Bronchial epithelial cell (primary cell): Measurements from ENCODE around the gene BCAS3. TPM values are rescaled to one million over a fixed set of nuclear protein-coding genes. Genes with fewer than 3 reads are reported as not detected.
"Not testable (repeated sequence)": the region's sequence is repeated elsewhere in the genome, so short reads cannot be mapped to it uniquely, and the experiment has no call there.

Source experiments
- DNase-seq: peaks from one replicate; pipeline ENCODE4 v3.0.0-alpha.2; 2010; ENCODE audit warnings: low read depth
- FAIRE-seq: peaks from 2 replicates; lab custom pipeline; 2011; peaks lifted over from hg19 to GRCh38; lab: Jason Lieb, UNC
- H3K27me3 ChIP-seq: 2 replicates; pipeline ENCODE4 v1.5.1; 2011; ENCODE audit warnings: low read length; ENCODE audit not compliant: control insufficient read depth, insufficient read depth
- H3K36me3 ChIP-seq: 2 replicates; pipeline ENCODE4 v1.5.1; 2011; ENCODE audit warnings: low read length; ENCODE audit not compliant: control insufficient read depth, insufficient read depth
- H3K4me3 ChIP-seq: 2 replicates; pipeline ENCODE4 v1.5.1; 2011; ENCODE audit warnings: mild to moderate bottlenecking, low read depth, low read length, control low read depth
- CTCF ChIP-seq: IDR thresholded peaks from 2 replicates; pipeline ENCODE4 v1.5.1; 2011; ENCODE audit warnings: mild to moderate bottlenecking, moderate library complexity, low read length, control low read depth, inconsistent platforms; ENCODE audit not compliant: insufficient read depth, severe bottlenecking
- total RNA-seq: library from RNA; depleted of rRNA; stranded (reverse); fragments of >200 nt; gene quantifications from 2 replicates; pipeline ENCODE4 v1.2.1, GENCODE V29; 2014

Gene BCAS3
- total RNA-seq, 1 donor from 2014 or later, result 10.3 TPM

GRCh38 chr17:61239327-61239726 lies 561.7 kb downstream of the BCAS3 start:
- no peak overlapping the region for H3K4me3 ChIP-seq
- DNase-seq (no peak), FAIRE-seq (no peak)
- no peaks in the 10 kb centered on the region for H3K36me3 ChIP-seq
- no peak for TF ChIP-seq CTCF
- no peaks in the 10 kb centered on the region for H3K27me3 ChIP-seq

GRCh38 chr17:61239953-61240352 lies 562.3 kb downstream of the BCAS3 start:
- Histone ChIP-seq H3K36me3 (no peaks in the 10 kb centered on the region), H3K27me3 (no peaks in the 10 kb centered on the region), H3K4me3 (no peak overlapping the region)
- FAIRE-seq, result no peak
- TF ChIP-seq CTCF, result no peak
- DNase-seq, result no peak

- H3K4me3 ChIP-seq, result no peak overlapping the region
- H3K27me3 ChIP-seq, result no peaks in the 10 kb centered on the region
- no peaks in the 10 kb centered on the region for H3K36me3 ChIP-seq
- TF ChIP-seq CTCF, result no peak
- DNase-seq (no peak), FAIRE-seq (no peak)
Observed at GRCh38 chr17:61240851-61241468, 563.3 kb downstream of the BCAS3 start.

GRCh38 chr17:61244988-61245387 lies 567.3 kb downstream of the BCAS3 start:
- H3K36me3 ChIP-seq, FAIRE-seq, H3K4me3 ChIP-seq, H3K27me3 ChIP-seq, DNase-seq: not testable (repeated sequence)

- FAIRE-seq (no peak), DNase-seq (no peak)
- no peak for TF ChIP-seq CTCF
- Histone ChIP-seq H3K27me3 (no peaks in the 10 kb centered on the region), H3K36me3 (no peaks in the 10 kb centered on the region), H3K4me3 (no peak overlapping the region)
Observed at GRCh38 chr17:61245706-61246135, 568.1 kb downstream of the BCAS3 start.

- H3K36me3 ChIP-seq, result no peaks in the 10 kb centered on the region
- no peaks in the 10 kb centered on the region for H3K27me3 ChIP-seq
- TF ChIP-seq CTCF, result no peak
- FAIRE-seq (no peak), DNase-seq (no peak)
- H3K4me3 ChIP-seq, result no peak overlapping the region
Observed at GRCh38 chr17:61247439-61247838, 569.8 kb downstream of the BCAS3 start.
